BJ (cell line): ENCODE measurements around the gene WNK3. TPM values are rescaled to one million over a fixed set of nuclear protein-coding genes. Genes with fewer than 3 reads are reported as not detected.

Experiments
- CTCF ChIA-PET: fragments of 350-600 bp; formaldehyde crosslinking; extraction: SDS; loops from one replicate; lab custom pipeline; 2021; ENCODE audit warnings: antibody characterized with exemption, inconsistent platforms; lab: Yijun Ruan, JAX
- POLR2A ChIA-PET: fragments of 300-600 bp; sonication (Branson Sonifier 250); formaldehyde crosslinking; extraction: SDS; loops from one replicate; lab custom pipeline; 2021; ENCODE audit warnings: antibody characterized with exemption; lab: Charles Lee
- DNase-seq: peaks from one replicate; pipeline ENCODE4 v3.0.0-alpha.2; 2011; ENCODE audit warnings: low read depth
- H3K27me3 ChIP-seq: 2 replicates; pipeline ENCODE4 v1.6.0; 2011; ENCODE audit warnings: low read length; ENCODE audit not compliant: control insufficient read depth, insufficient read depth
- H3K36me3 ChIP-seq: 2 replicates; pipeline ENCODE4 v1.5.1; 2011; ENCODE audit warnings: low read length; ENCODE audit not compliant: control insufficient read depth, insufficient read depth
- H3K4me3 ChIP-seq: 2 replicates; pipeline ENCODE4 v1.5.1; 2011; ENCODE audit warnings: low read depth, mild to moderate bottlenecking, control low read depth, low read length
- CTCF ChIP-seq: IDR thresholded peaks from 2 replicates; pipeline ENCODE4 v1.5.1; 2011; ENCODE audit warnings: low read depth, mild to moderate bottlenecking, control low read depth, inconsistent platforms, low read length, moderate library complexity; ENCODE audit not compliant: insufficient read depth
- polyA plus RNA-seq: library from polyadenylated mRNA; depleted of rRNA; stranded (reverse); fragments of >200 nt; gene quantifications from 2 replicates; pipeline ENCODE4 v1.2.3, GENCODE V29; 2011

Gene WNK3
- polyA plus RNA-seq, 1 experiment, result 0.06 TPM

- CTCF ChIA-PET, result no interaction called here
These were observed 111.0 kb downstream of the WNK3 start for GRCh38 chrX:54246866-54247265.

DNA sequence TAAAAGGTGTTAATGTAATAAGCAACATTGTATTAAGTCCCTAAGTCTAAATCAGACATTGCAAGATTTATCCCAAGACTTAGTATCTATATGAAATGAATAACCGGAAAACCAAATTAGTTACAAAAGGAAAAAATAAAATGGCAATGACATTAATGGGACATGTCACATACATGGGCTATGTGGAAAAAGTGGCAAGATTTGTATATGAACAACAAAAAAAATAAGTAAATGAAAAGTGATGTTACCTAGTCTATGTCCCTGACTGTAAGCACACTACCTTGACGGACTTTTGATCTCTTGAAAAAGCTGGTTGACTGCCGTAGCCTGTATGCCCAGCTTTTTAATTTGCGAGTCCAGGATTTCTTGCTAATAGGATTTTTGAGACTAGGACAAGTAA lies 119.3 kb downstream of the WNK3 start:
- no peak for DNase-seq
- CTCF ChIA-PET, result no interaction called here
- H3K36me3 ChIP-seq, result no peaks in the 10 kb centered on the region
- no peaks in the 10 kb centered on the region for H3K27me3 ChIP-seq
- TF ChIP-seq CTCF, result no peak
- POLR2A ChIA-PET, result no interaction called here
- H3K4me3 ChIP-seq, result no peak overlapping the region

More at GRCh38 chrX:54246866-54247265, 111.0 kb downstream of the WNK3 start:
- POLR2A ChIA-PET, result no interaction called here
- Histone ChIP-seq H3K27me3 (no peaks in the 10 kb centered on the region), H3K36me3 (no peaks in the 10 kb centered on the region), H3K4me3 (no peak overlapping the region)
- no peak for TF ChIP-seq CTCF
- DNase-seq, result no peak

GRCh38 chrX:54237014-54237413 lies 120.8 kb downstream of the WNK3 start:
- no peak for TF ChIP-seq CTCF
- H3K4me3 ChIP-seq, result no peak overlapping the region
- H3K36me3 ChIP-seq, result no peaks in the 10 kb centered on the region
- DNase-seq, result no peak
- H3K27me3 ChIP-seq, result no peaks in the 10 kb centered on the region
- POLR2A ChIA-PET, result no interaction called here
- CTCF ChIA-PET, result interaction anchor here (0.6 kb wide), 1 partner anchor 12 kb away, joined by 4 read pairs; no protein-coding TSS in a partner anchor

DNA sequence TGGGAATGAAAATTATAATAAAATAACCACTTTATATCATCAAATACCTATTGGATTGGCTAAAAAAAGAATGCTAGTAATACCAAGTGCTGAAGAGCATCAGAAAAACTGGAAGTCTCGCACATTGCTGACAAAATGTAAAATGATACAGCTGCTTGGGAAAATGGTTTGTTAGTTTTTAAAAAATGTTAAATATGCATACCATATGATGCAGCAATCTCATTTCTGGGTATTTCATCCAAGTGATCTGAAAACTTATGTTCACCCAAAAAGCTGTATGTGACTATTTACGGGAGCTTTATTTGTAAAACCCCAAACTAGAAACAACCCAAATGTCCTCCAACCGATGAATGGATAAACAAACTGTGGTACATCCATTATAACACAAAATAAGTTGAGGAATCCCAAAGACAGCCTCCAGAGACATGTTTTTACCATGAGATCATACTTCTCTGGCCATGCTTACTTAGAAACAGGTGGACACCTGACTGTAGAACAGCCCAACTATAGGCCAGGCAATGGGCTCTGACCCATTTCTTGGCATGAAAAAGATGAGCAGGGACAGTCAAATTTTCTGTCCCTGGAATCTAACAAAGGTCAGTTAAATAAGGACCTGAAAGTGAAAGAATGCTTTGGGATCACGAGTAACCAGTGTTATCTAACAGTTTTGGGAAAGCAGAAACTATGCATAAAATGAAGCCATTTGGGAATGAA lies 127.3 kb downstream of the WNK3 start:
- H3K36me3 ChIP-seq, result no peaks in the 10 kb centered on the region
- ChIA-PET POLR2A (no interaction called here), CTCF (no interaction called here)
- no peak for DNase-seq
- no peaks in the 10 kb centered on the region for H3K27me3 ChIP-seq
- TF ChIP-seq CTCF, result no peak
- no peak overlapping the region for H3K4me3 ChIP-seq

DNA sequence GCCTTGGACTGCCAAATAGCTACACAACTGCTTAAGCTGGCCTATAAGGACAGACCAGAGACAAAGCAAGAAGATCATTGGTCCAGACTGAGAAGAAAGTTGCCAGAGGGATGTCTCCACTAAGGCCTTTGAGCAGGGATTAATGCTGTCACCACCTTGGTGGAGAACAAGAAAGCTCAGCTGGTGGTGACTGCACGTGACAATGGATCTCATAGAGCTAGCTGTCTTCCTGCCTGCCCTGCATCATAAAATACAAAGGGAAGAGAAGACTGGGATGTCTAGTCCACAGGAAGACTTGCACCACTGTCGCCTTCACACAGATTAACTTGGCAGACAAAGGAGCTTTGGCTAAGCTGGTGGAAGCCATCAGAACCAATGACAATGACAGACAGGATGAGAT lies 134.3 kb downstream of the WNK3 start:
- ChIA-PET CTCF (no interaction called here), POLR2A (no interaction called here)
- Histone ChIP-seq H3K4me3 (no peak overlapping the region), H3K36me3 (no peaks in the 10 kb centered on the region), H3K27me3 (no peaks in the 10 kb centered on the region)
- no peak for DNase-seq
- TF ChIP-seq CTCF, result no peak
